Ishikawa (cell line): ENCODE results near the gene SYNE3.

Experiments used
- CEBPB ChIP-seq: IDR thresholded peaks from 2 replicates; pipeline ENCODE4 v1.6.1; 2012
- CREB1 ChIP-seq: IDR thresholded peaks from 2 replicates; pipeline ENCODE4 v1.6.1; 2012; ENCODE audit warnings: low read depth
- EGR1 ChIP-seq: IDR thresholded peaks from 2 replicates; pipeline ENCODE4 v1.6.1; 2012
- EP300 ChIP-seq: IDR thresholded peaks from 2 replicates; pipeline ENCODE4 v1.6.1; 2012; ENCODE audit warnings: borderline replicate concordance
- FOXM1 ChIP-seq: IDR thresholded peaks from 2 replicates; pipeline ENCODE4 v1.6.1; 2012; ENCODE audit warnings: low read depth, borderline replicate concordance
- MAX ChIP-seq: IDR thresholded peaks from 2 replicates; pipeline ENCODE4 v1.6.1; 2012
- NFIC ChIP-seq: IDR thresholded peaks from 2 replicates; pipeline ENCODE4 v1.6.1; 2012
- RAD21 ChIP-seq: IDR thresholded peaks from 2 replicates; pipeline ENCODE4 v1.6.1; 2012; ENCODE audit warnings: low read depth
- REST ChIP-seq: IDR thresholded peaks from 2 replicates; pipeline ENCODE4 v1.6.1; 2012; ENCODE audit warnings: low read depth, mild to moderate bottlenecking
- TAF1 ChIP-seq: IDR thresholded peaks from 2 replicates; pipeline ENCODE4 v1.6.1; 2012; ENCODE audit warnings: low read depth, mild to moderate bottlenecking
- TCF12 ChIP-seq: IDR thresholded peaks from 2 replicates; pipeline ENCODE4 v1.6.1; 2012; ENCODE audit warnings: low read depth
- TEAD4 ChIP-seq: IDR thresholded peaks from 2 replicates; pipeline ENCODE4 v1.6.1; 2012
- USF1 ChIP-seq: IDR thresholded peaks from 2 replicates; pipeline ENCODE4 v1.6.1; 2012
- YY1 ChIP-seq: IDR thresholded peaks from 2 replicates; pipeline ENCODE4 v1.6.1; 2012; ENCODE audit warnings: low read depth
- ZBTB7A ChIP-seq: IDR thresholded peaks from 2 replicates; pipeline ENCODE4 v1.6.1; 2012; ENCODE audit warnings: low read depth

Gene SYNE3

GRCh38 chr14:95468448-95469133 lies 47.9 kb downstream of the SYNE3 start:
- no peak for TF ChIP-seq TCF12
- no peak for TF ChIP-seq USF1
- no peak for TF ChIP-seq FOXM1
- TF ChIP-seq TAF1 = no peak
- no peak for TF ChIP-seq CEBPB
- no peak for TF ChIP-seq EP300
- no peak for TF ChIP-seq CREB1
- TF ChIP-seq REST = no peak
- TF ChIP-seq EGR1 = no peak
- no peak for TF ChIP-seq ZBTB7A
- no peak for TF ChIP-seq RAD21
- no peak for TF ChIP-seq TEAD4
- TF ChIP-seq YY1 = no peak
- no peak for TF ChIP-seq NFIC
- no peak for TF ChIP-seq MAX

GRCh38 chr14:95467657-95468056 lies 48.8 kb downstream of the SYNE3 start:
- peak; percentile 43; the same call in 1 of the 2 replicates for TF ChIP-seq MAX
- no peak for TF ChIP-seq CREB1

- TF ChIP-seq CEBPB (no peak), TAF1 (no peak), YY1 (no peak), FOXM1 (no peak)
Measured at GRCh38 chr14:95467232-95467631, 49.2 kb downstream of the SYNE3 start.
